Caco-2 (cell line): ENCODE data around the gene ARHGDIG. TPM values are rescaled to one million over a fixed set of nuclear protein-coding genes. Genes with fewer than 3 reads are reported as not detected.

ENCODE experiments used
- BruUV-seq: library from RNA; stranded (reverse); fragments of 400-500 nt; replicated peaks from 2 replicates; lab custom pipeline; 2021; lab: Mats Ljungman, UMichigan
- CTCF ChIA-PET: fragments of 300-600 bp; sonication (Branson Sonifier 250); formaldehyde crosslinking; loops from one replicate; lab custom pipeline; 2022; ENCODE audit warnings: antibody characterized with exemption; lab: Charles Lee
- POLR2A ChIA-PET: fragments of 300-600 bp; sonication (Branson Sonifier 250); formaldehyde crosslinking; loops from one replicate; lab custom pipeline; 2022; ENCODE audit warnings: antibody characterized with exemption; lab: Charles Lee
- DNase-seq, 2 experiments: peaks; one replicate each; pipeline versions ENCODE4 v3.0.0 to v3.0.0-alpha.2; 2020 to 2022
- H3K27me3 ChIP-seq: replicated peaks from 2 replicates; pipeline ENCODE4 v1.6.0; 2011; ENCODE audit warnings: low read length; ENCODE audit not compliant: control insufficient read depth, insufficient read depth
- H3K36me3 ChIP-seq: 2 replicates; pipeline ENCODE4 v1.5.1; 2011; ENCODE audit warnings: low read length; ENCODE audit not compliant: control insufficient read depth, insufficient read depth
- H3K4me1 ChIP-seq: fragments of 250-450 bp; sonication (Bioruptor Pico); 2 replicates; pipeline ENCODE4 v1.5.1; 2020; ENCODE audit warnings: mild to moderate bottlenecking
- H3K4me3 ChIP-seq: 2 replicates; pipeline ENCODE4 v1.5.1; 2011; ENCODE audit warnings: low read depth, mild to moderate bottlenecking, control low read depth, low read length
- H3K9me3 ChIP-seq: fragments of 250-450 bp; sonication (Bioruptor Pico); 2 replicates; pipeline ENCODE4 v1.5.1; 2020; ENCODE audit warnings: mild to moderate bottlenecking, moderate library complexity
- H3K27ac Mint-ChIP-seq: one replicate; pipeline ENCODE4 v1.8.0; 2022; ENCODE audit warnings: mixed read lengths; ENCODE audit not compliant: unreplicated experiment
- H3K27me3 Mint-ChIP-seq: one replicate; pipeline ENCODE4 v1.8.0; 2022; ENCODE audit warnings: mixed read lengths; ENCODE audit not compliant: insufficient read depth, unreplicated experiment
- H3K36me3 Mint-ChIP-seq: one replicate; pipeline ENCODE4 v1.8.0; 2022; ENCODE audit warnings: mild to moderate bottlenecking, mixed read lengths; ENCODE audit not compliant: insufficient read depth, unreplicated experiment
- H3K4me1 Mint-ChIP-seq: one replicate; pipeline ENCODE4 v1.8.0; 2022; ENCODE audit warnings: low read depth, mixed read lengths; ENCODE audit not compliant: unreplicated experiment
- H3K4me3 Mint-ChIP-seq: one replicate; pipeline ENCODE4 v1.8.0; 2022; ENCODE audit warnings: mild to moderate bottlenecking, moderate library complexity, mixed read lengths; ENCODE audit not compliant: unreplicated experiment
- H3K9me3 Mint-ChIP-seq: one replicate; pipeline ENCODE4 v1.8.0; 2022; ENCODE audit warnings: mixed read lengths; ENCODE audit not compliant: unreplicated experiment
- intact Hi-C: fragments of 100-400 bp; cut with micrococcal nuclease; formaldehyde crosslinking; loops from one replicate; pipeline ENCODE4 v1.10.0; 2022; ENCODE audit not compliant: unreplicated experiment
- total RNA-seq: library from RNA; stranded (reverse); gene quantifications from 2 replicates; pipeline ENCODE4 v1.2.3, GENCODE V29; 2022
- TF ChIP-seq, protein P1 (sequence below), 2 experiments: fragments of 200-600 bp in 1 of 2; IDR thresholded peaks; 1 replicate in 1 of 2; 2 replicates in 1 of 2; pipeline versions ENCODE4 v1.5.1 to v1.8.0; 2011 to 2022; ENCODE audit warnings: antibody characterized with exemption in 1 of 2, control low read depth in 1 of 2, inconsistent platforms in 1 of 2, low read depth in 1 of 2, low read length in 1 of 2, mild to moderate bottlenecking in 1 of 2, moderate library complexity in 1 of 2; ENCODE audit not compliant: insufficient read depth in 1 of 2, severe bottlenecking in 1 of 2, unreplicated experiment in 1 of 2

Gene ARHGDIG
- total RNA-seq, 1 experiment from 2014 or later, result 2.1 TPM

- intact Hi-C loops, result no loop called here
- no peak for DNase-seq
- H3K36me3 Mint-ChIP-seq, result peaks cover 21% of the 10 kb centered on the region
- no peaks in the 10 kb centered on the region for H3K9me3 ChIP-seq
- BruUV-seq, result no TSS peak
- no peak overlapping the region for H3K4me3 ChIP-seq
- ChIA-PET CTCF (no interaction called here), POLR2A (no interaction called here)
- TF ChIP-seq, protein P1, sequence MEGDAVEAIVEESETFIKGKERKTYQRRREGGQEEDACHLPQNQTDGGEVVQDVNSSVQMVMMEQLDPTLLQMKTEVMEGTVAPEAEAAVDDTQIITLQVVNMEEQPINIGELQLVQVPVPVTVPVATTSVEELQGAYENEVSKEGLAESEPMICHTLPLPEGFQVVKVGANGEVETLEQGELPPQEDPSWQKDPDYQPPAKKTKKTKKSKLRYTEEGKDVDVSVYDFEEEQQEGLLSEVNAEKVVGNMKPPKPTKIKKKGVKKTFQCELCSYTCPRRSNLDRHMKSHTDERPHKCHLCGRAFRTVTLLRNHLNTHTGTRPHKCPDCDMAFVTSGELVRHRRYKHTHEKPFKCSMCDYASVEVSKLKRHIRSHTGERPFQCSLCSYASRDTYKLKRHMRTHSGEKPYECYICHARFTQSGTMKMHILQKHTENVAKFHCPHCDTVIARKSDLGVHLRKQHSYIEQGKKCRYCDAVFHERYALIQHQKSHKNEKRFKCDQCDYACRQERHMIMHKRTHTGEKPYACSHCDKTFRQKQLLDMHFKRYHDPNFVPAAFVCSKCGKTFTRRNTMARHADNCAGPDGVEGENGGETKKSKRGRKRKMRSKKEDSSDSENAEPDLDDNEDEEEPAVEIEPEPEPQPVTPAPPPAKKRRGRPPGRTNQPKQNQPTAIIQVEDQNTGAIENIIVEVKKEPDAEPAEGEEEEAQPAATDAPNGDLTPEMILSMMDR (IDR thresholded peaks at IDR 0.05; ENCODE audit: insufficient read depth in 1 of 2, low read depth in 1 of 2, low read length in 1 of 2, severe bottlenecking in 1 of 2, unreplicated experiment in 1 of 2), result no peak
- H3K27me3 ChIP-seq, result no peaks in the 10 kb centered on the region
- H3K27ac Mint-ChIP-seq, result no peak overlapping the region
- H3K27me3 Mint-ChIP-seq, result no peaks in the 10 kb centered on the region
- H3K4me3 Mint-ChIP-seq, result no peak overlapping the region
- H3K9me3 Mint-ChIP-seq, result no peaks in the 10 kb centered on the region
- H3K36me3 ChIP-seq, result no peaks in the 10 kb centered on the region; the same call in 1 of the 2 replicates
- H3K4me1 Mint-ChIP-seq, result no peaks in the 10 kb centered on the region
- H3K4me1 ChIP-seq, result no peaks in the 10 kb centered on the region
Observed at GRCh38 chr16:259814-260253, 20.6 kb upstream of the ARHGDIG start.

DNA sequence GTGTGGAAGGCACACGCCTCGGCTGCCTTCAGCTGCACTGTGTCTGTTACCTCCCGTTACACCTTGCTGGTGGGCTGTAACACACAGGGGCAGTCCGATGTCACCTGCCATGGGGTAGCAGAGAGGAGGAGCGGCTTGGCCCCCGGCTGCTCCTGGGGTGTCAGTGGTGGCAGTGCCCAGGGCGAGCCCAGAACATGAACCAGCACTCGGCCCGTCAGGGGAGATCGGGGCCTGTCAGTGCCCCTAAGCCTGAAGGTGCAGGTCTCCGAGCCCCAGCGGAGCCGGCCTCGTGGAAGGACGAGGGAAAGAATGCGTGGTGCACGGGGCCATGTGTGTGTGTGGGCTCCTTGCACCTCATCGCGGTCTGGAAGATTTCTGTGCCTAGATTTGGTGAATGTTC, 20.1 kb upstream of the ARHGDIG start:
- TF ChIP-seq, protein P1 (IDR thresholded peaks at IDR 0.05; ENCODE audit: insufficient read depth in 1 of 2, low read depth in 1 of 2, low read length in 1 of 2, severe bottlenecking in 1 of 2, unreplicated experiment in 1 of 2), result no peak
- CTCF ChIA-PET, result no interaction called here
- intact Hi-C loops, result no loop called here
- Mint-ChIP-seq H3K27me3 (no peaks in the 10 kb centered on the region), H3K4me1 (no peaks in the 10 kb centered on the region), H3K27ac (no peak overlapping the region), H3K9me3 (no peaks in the 10 kb centered on the region), H3K4me3 (no peak overlapping the region), H3K36me3 (peaks cover 21% of the 10 kb centered on the region)
- no TSS peak for BruUV-seq
- no peak for DNase-seq
- POLR2A ChIA-PET, result no interaction called here
- no peak overlapping the region for H3K4me3 ChIP-seq
- H3K4me1 ChIP-seq, result no peaks in the 10 kb centered on the region
- no peaks in the 10 kb centered on the region for H3K36me3 ChIP-seq
- H3K9me3 ChIP-seq, result no peaks in the 10 kb centered on the region
- H3K27me3 ChIP-seq, result no peaks in the 10 kb centered on the region

- H3K27ac Mint-ChIP-seq, result no peak overlapping the region
- peaks cover 14% of the 10 kb centered on the region for H3K36me3 Mint-ChIP-seq
- Histone ChIP-seq H3K27me3 (no peaks in the 10 kb centered on the region), H3K9me3 (no peaks in the 10 kb centered on the region), H3K36me3 (no peaks in the 10 kb centered on the region), H3K4me1 (no peaks in the 10 kb centered on the region), H3K4me3 (no peak overlapping the region)
- no TSS peak for BruUV-seq
- DNase-seq, result no peak
- TF ChIP-seq, protein P1 (IDR thresholded peaks at IDR 0.05; ENCODE audit: insufficient read depth in 1 of 2, low read depth in 1 of 2, low read length in 1 of 2, severe bottlenecking in 1 of 2, unreplicated experiment in 1 of 2), result no peak
- H3K27me3 Mint-ChIP-seq, result no peaks in the 10 kb centered on the region
- intact Hi-C loops, result no loop called here
- H3K4me1 Mint-ChIP-seq, result no peaks in the 10 kb centered on the region
- no peak overlapping the region for H3K4me3 Mint-ChIP-seq
- no peaks in the 10 kb centered on the region for H3K9me3 Mint-ChIP-seq
- ChIA-PET CTCF (no interaction called here), POLR2A (no interaction called here)
Observed at GRCh38 chr16:261031-261691, 19.2 kb upstream of the ARHGDIG start.
